Measurements from ENCODE around the gene UQCRQ.

Gene UQCRQ

DNA sequence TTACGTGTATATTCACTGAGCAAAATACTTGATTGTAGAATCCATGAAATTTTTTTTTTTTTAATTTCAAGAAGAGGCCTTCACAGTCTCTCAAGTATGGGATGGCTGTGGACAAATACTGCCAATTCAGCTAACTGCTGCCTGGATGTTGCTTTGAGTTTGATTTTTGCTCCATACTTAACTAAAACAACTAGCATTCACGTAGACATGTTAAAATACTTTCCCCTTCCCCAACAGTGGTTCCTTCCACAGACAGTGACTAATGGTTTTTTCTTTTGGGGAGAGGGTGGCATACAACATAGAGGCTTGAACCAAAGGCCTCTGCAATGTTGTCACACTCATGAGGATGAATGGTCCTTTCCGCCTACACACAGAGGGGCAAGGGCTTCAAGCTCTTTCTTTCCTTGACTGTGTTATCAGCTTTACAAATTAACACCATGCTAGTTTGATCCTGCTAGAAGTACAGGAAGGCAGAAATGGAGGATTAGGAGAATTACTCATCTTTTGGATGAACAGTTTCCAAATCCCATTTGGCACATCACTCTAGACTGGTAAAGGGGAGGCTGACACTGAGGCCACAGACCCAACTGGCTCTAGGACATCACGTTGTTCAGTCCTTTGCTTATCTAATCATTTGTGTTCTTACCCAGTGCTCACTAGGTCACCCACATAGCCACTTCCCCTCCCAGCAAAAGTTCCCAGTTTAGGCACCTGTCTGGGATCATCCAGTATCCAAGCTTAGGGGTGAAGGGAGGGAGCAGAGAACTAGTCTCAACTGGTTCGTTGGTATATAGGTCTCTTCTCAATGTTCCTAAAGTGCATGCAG lies 5.2 kb downstream of the UQCRQ start:
- DNase-seq (ENCODE audit: low read depth), result no peak

- no peak for DNase-seq (ENCODE audit: low read depth)
These were observed 6.3 kb downstream of the UQCRQ start for GRCh38 chr5:132872788-132873118.

GRCh38 chr5:132873119-132873929 lies 6.9 kb downstream of the UQCRQ start, which contains the start of gene LEAP2:
TSS of gene LEAP2 (plus strand) at chr5:132873668. CDS start at chr5:132873695, 27 bp downstream.
- DNase-seq (ENCODE audit: low read depth), result no peak

- no peak for DNase-seq (ENCODE audit: low read depth)
These were observed 7.5 kb downstream of the UQCRQ start for GRCh38 chr5:132873930-132874271.

DNA sequence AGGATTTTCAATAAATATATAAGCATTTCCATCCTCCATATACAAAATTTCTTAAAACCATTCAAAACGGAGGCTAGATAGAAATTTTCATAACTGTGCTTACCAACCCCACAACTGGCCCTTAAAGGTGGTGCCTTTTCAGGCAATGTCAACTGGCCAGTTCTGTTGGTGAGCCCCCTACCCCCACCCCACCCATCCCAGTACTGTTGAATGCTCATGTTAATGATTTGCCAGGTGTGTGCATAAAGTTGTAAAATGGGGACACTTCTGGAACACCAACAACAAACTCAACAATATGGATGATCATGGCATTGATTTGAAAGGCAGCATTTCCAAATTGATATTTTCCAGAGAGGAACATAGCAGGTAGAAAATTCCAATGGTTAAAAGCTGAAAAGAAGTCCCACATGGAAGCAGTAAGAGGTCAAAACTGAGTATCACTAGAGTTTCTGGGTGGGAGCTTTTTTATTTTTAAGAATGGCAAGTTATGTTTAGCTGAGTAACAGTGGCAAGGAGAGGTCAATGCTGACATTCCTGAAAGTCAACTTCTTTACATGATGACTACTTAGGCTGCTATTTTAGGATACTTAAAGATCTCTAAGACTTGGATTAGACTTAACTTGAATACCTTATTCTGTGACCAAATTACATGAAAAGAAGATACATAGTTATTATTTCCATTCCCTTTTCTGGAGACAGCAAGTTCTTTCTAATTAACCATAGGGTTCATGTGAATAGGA lies 9.7 kb downstream of the UQCRQ start:
- no peak for DNase-seq (ENCODE audit: low read depth)

GRCh38 chr5:132877466-132877865 lies 11.0 kb downstream of the UQCRQ start:
- DNase-seq (ENCODE audit: low read depth), result no peak

DNA sequence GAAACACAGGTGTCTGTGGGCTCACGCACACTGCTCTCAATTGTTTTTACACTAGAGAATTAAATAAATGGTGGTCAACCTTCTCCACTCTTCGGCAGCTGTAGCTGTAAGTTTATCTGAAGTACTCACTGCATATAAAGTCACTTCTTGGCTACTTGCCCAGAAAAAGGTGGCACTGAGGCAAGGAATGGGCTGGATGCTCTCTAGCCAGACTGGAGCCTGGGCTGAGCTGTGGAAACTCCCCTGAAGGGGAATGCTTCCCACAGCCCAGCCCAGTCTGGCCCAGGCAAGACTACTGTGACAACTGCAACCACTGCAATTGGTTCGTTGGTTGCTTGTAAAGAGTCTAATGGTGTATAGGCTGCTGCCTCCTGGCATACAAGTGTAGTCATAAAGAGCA lies 11.5 kb downstream of the UQCRQ start:
- no peak for DNase-seq (ENCODE audit: low read depth)

GRCh38 chr5:132883261-132883834 lies 16.9 kb downstream of the UQCRQ start:
- DNase-seq (ENCODE audit: low read depth), result no peak

DNA sequence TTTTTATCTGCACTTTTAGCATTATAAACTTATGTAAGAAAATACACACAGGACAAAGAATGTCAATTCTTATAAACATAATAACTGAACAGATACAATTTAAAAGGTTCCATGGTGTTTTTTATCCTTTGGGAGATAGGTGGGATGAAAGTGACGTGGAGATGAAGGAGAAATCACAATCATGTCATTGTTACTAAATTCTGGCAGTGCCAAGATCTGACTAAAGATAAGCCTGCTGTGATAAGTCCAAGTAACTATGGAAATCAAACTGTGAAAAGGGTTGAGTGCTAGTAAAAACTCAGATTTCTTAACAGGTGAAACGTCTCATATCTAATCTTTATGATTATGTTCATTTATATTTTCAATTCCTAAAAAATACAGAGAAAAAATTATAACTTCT lies 18.1 kb downstream of the UQCRQ start:
- DNase-seq (ENCODE audit: low read depth), result no peak

GRCh38 chr5:132886064-132886823 lies 19.8 kb downstream of the UQCRQ start:
- DNase-seq (ENCODE audit: low read depth), result no peak

- DNase-seq (ENCODE audit: low read depth), result no peak
These were observed 20.8 kb downstream of the UQCRQ start for GRCh38 chr5:132887283-132887682.

- no peak for DNase-seq (ENCODE audit: low read depth)
These were observed 23.1 kb downstream of the UQCRQ start for GRCh38 chr5:132889501-132889900.

DNA sequence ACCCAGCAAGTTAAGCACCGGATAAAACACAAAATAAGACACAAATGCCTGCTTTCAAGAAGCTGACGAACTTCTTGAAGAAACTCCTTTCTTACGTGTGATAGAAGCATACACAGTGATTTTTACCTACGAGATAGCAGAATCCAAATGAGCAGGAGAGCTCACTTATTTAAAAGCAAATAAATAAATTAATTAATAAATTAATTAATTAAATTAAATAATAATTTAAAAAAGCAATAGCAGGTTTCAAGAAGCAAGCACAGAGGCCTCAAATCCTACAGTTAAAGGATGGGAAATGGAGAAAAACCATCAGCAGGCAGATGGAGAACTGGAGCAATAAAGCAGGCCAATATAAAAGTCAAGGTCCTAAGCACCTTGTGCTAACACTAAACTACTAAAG lies 24.4 kb downstream of the UQCRQ start:
- no peak for DNase-seq (ENCODE audit: low read depth)

GRCh38 chr5:132895719-132896305 lies 29.4 kb downstream of the UQCRQ start:
- no peak for DNase-seq (ENCODE audit: low read depth)

- DNase-seq (ENCODE audit: low read depth), result no peak
These were observed 30.2 kb downstream of the UQCRQ start for GRCh38 chr5:132896685-132897084.

DNA sequence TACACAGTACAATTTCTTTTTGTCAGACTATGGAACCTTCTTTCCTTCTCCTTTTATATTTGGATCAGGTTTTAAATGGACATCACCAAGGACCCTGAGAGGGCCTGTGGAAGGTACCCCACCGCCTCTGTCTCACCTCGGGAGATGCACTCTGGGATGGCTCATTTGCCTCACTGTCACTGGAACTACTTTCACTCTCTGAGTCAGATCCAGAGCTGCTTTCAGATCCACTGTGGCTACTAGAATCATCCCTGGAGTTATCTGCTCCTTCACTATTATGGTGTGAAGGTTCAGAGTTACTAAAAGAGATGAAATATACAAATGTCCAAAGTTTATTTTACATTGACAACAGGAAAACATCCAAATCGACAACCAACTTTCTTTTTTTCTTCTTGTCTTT lies 31.7 kb downstream of the UQCRQ start:
- no peak for DNase-seq (ENCODE audit: low read depth)

DNA sequence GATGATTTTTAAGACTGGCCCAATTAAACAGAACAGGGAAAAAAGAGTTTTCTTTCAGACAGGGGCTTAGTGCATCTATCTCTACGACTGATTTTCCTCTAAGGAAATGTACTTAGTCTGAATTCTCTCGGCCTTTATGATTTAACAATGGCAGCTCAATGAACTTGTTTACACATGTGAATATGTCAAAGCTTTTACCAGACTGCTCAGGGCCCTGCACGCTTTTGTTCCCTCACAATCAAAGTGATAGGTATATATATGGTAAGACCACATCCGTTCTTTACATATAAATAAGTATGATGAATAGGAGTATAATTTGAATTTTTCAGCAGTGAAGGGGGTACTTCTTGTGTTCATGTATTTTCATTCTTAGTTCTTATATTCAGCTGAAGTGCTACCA lies 34.6 kb downstream of the UQCRQ start:
- DNase-seq (ENCODE audit: low read depth), result no peak

DNA sequence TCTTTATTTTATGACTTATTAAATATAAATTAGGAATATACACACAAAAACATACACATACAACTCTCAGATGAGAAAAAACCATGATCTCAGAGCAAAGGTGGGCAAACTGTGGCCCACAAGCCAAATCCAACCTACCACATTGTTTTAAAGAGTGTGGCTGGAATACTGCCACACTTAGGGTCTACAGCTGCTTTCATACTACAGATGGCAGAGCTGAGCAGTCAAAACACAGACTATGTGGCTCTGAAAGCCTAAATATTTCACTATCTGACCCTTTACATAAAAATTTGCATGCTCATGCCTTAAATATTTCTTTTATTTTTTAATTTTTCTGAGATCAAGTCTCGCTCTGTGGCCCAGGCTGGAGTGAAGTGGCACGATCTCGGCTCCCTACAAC lies 35.3 kb downstream of the UQCRQ start:
- DNase-seq (ENCODE audit: low read depth), result no peak

DNA sequence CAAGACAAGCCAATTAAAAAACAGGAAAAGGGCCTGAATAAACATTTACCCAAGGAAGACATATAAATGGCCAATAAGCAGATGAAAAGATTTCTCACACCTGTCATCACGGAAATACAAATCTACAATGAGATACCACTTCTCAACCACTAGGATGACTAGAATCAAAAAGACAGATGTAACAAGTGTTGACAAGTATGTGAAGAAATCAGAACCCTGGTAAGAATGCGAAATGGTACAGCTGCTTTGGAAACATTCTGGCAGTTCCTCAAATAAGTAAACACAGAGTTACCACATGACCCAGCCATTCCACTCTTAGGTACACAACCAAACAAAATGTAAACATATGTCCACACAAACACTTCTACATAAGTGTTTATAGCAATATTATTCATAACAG lies 39.5 kb downstream of the UQCRQ start:
- DNase-seq (ENCODE audit: low read depth), result no peak

GRCh38 chr5:132907161-132907560 lies 40.7 kb downstream of the UQCRQ start:
- no peak for DNase-seq (ENCODE audit: low read depth)

GRCh38 chr5:132909702-132910101 lies 43.3 kb downstream of the UQCRQ start:
- no peak for DNase-seq (ENCODE audit: low read depth)
